Measurements from ENCODE around the gene PRR7. TPM values are rescaled to one million over a fixed set of nuclear protein-coding genes. Genes with fewer than 3 reads are reported as not detected.
A peak's percentile ranks its signal among the peaks of the same experiment; 100 is the strongest.

Gene PRR7
- total and polyA plus RNA-seq, 4 experiments from 2014 or later = 5.2 to 17.8 (median 10.7) TPM

DNA sequence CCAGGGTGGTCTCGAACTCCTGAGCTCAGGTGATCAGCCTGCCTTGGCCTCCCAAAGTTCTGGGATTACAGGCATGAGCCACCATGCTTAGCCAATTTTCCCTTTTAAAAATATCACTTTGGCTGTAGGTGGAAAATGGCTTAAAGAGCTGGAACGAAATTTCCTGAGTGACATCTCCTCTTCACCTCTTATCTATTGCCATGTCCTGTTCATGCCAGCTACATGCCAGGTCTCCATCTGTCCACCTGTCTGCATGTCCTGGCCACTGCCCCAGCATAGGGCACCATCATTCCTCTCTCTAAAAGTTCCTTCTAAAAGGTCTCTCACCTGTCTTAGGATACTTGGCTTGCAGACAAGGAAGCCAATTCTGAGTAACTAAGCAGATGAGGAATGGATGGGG lies 22.9 kb upstream of the PRR7 start:
- no peak for DNase-seq
- peaks cover 9 to 42% (median 23%) of the 10 kb centered on the region in 4 donors for H3K4me1 Mint-ChIP-seq
- POLR2A ChIA-PET (ENCODE audit: partially characterized antibody) = interaction anchor here (0.8 to 14.3 kb wide), 5 partner anchors 9 to 72 kb away, joined by 3 to 1171 read pairs (median 109); partner anchors contain the start of genes LMAN2 and PRR7
- Histone ChIP-seq H3K4me3 (ENCODE audit: low read length in 2 of 2) (no peak overlapping the region), H3K36me3 (ENCODE audit: insufficient read depth, low read length) (no peaks in the 10 kb centered on the region), H3K27ac (ENCODE audit: low read depth, low read length) (no peak overlapping the region), H3K27me3 (ENCODE audit: insufficient read depth, low read length) (no peaks in the 10 kb centered on the region), H3K9me3 (ENCODE audit: control insufficient read depth in 1 of 2, low read length in 2 of 2) (no peaks in the 10 kb centered on the region), H3K4me1 (ENCODE audit: insufficient read depth, low read length) (peaks cover 30% of the 10 kb centered on the region)
- H3K4me3 Mint-ChIP-seq = no peak overlapping the region
- H3K36me3 Mint-ChIP-seq = peaks cover 0 to 11% of the 10 kb centered on the region in 2 donors
- no peaks in the 10 kb centered on the region for H3K27me3 Mint-ChIP-seq
- intact Hi-C loops (cut with micrococcal nuclease) = no loop called here
- CTCF ChIA-PET (ENCODE audit: partially characterized antibody) = interaction anchor here (0.9 to 14.2 kb wide), 5 partner anchors 9 to 34 kb away, joined by 5 to 307 read pairs (median 9); partner anchors contain the start of genes F12 and PFN3
- H3K27ac Mint-ChIP-seq = peak overlapping the region in 2 of 7 donors; percentile 72 to 96
- H3K9me3 Mint-ChIP-seq = peaks cover 0 to 5% (median 0%) of the 10 kb centered on the region in 8 donors

DNA sequence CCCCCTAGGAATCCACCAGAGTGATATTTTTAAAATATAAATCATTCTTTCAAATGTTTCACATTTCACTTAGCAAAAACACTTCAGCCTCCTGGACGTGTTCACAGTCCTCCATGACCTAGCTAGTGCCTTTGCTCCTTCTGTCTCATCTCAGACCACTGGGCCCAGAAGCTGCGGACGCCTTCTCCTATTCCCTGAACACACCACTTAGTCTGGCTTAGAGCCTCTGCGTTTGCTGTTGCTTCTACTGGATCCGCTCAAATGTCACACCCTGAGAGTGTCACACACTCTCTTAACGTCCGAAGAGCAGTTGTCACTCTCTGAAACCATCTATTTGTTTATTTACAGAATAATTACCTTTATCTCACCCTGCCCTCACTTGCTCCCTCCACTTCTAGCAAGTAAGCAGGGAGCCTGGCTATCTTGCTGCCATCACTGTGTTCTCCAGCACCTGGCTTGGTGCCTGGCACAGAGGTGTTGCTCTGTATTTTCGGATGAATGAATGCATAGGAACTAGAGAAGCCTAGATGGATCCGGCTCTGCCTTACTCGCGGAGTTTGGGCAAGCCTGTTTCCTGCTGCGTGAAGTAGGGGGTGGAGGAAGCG lies 21.3 kb upstream of the PRR7 start:
- H3K4me1 ChIP-seq (ENCODE audit: insufficient read depth, low read length) = peaks cover 45% of the 10 kb centered on the region
- ChIA-PET POLR2A (ENCODE audit: partially characterized antibody) (interaction anchor here (1.3 to 14.3 kb wide), 15 partner anchors 8 to 73 kb away, joined by 3 to 1171 read pairs (median 7); partner anchors contain the start of genes F12, LMAN2, PDLIM7 and PRR7), CTCF (ENCODE audit: partially characterized antibody) (interaction anchor here (0.9 to 14.2 kb wide), 7 partner anchors 11 to 115 kb away, joined by 4 to 307 read pairs (median 55); partner anchors contain the start of genes F12, PFN3 and PRR7)
- intact Hi-C loops (cut with micrococcal nuclease) = no loop called here
- no peaks in the 10 kb centered on the region for H3K9me3 ChIP-seq (ENCODE audit: control insufficient read depth in 1 of 2, low read length in 2 of 2)
- DNase-seq = no peak
- Mint-ChIP-seq H3K27ac (peak overlapping the region; percentile 91 to 99 (median 99)), H3K9me3 (peaks cover 0 to 5% (median 0%) of the 10 kb centered on the region in 8 donors), H3K36me3 (peaks cover 9 to 24% of the 10 kb centered on the region in 2 donors), H3K27me3 (no peaks in the 10 kb centered on the region), H3K4me1 (peaks cover 24 to 58% (median 38%) of the 10 kb centered on the region in 4 donors), H3K4me3 (peak overlapping the region; percentile 89 to 96 (median 92))
- peaks cover 7% of the 10 kb centered on the region for H3K36me3 ChIP-seq (ENCODE audit: insufficient read depth, low read length)
- peak overlapping the region; percentile 21 to 53 for H3K4me3 ChIP-seq (ENCODE audit: low read length in 2 of 2)
- H3K27me3 ChIP-seq (ENCODE audit: insufficient read depth, low read length) = no peaks in the 10 kb centered on the region
- peak overlapping the region; percentile 65 for H3K27ac ChIP-seq (ENCODE audit: low read depth, low read length)

DNA sequence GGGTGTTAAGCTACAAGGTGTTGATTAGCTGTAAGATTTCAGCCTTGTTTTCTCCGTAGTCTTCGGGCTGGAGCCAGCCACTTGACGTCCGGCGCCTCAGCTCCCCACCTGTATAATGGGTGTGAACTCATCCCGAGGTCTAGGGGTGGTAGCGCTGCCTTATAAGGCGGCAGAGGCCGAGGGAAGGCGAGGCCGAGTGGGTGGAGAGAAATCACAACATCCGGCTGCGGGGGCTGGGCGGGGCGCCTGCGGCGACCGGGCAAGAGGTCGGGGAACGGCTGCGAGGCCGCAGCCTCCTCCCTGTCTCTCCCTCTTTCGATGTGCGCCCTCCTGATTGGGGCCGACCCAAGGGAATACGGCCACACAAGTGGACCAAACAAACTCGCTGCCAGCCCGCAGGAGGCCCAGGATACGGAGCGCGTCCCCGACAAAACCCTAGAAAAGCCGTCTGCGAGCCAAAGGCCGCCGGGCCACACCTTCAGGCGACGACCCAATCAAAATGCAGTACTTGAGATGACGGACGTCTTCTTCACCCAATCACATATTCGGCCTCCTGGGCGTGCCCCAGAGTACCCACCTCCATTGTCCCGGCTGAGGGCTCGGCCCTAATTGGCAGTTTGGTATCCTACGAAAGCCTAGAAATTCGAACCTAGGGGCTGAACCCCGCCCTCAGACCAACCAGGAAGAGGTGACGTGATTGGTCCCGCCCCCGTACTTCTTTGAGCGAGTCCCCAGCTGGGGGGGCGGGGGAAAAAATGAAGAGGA lies 20.6 kb upstream of the PRR7 start:
- Histone ChIP-seq H3K4me3 (ENCODE audit: low read length in 2 of 2) (peak overlapping the region; percentile 21 to 53), H3K9me3 (ENCODE audit: control insufficient read depth in 1 of 2, low read length in 2 of 2) (no peaks in the 10 kb centered on the region), H3K36me3 (ENCODE audit: insufficient read depth, low read length) (peaks cover 14% of the 10 kb centered on the region), H3K4me1 (ENCODE audit: insufficient read depth, low read length) (peaks cover 52% of the 10 kb centered on the region), H3K27ac (ENCODE audit: low read depth, low read length) (peak overlapping the region; percentile 65), H3K27me3 (ENCODE audit: insufficient read depth, low read length) (no peaks in the 10 kb centered on the region)
- Mint-ChIP-seq H3K4me1 (peaks cover 31 to 65% (median 44%) of the 10 kb centered on the region in 4 donors), H3K9me3 (peaks cover 0 to 5% (median 0%) of the 10 kb centered on the region in 8 donors), H3K4me3 (peak overlapping the region; percentile 89 to 96 (median 92)), H3K36me3 (peaks cover 16 to 30% of the 10 kb centered on the region in 2 donors), H3K27ac (peak overlapping the region; percentile 91 to 99 (median 99)), H3K27me3 (no peaks in the 10 kb centered on the region)
- DNase-seq = peak; percentile 99 to 100 (median 100)
- intact Hi-C loops (cut with micrococcal nuclease) = loop anchor here (1.0 kb wide), 7 partner anchors 8 to 71 kb away; partner anchors contain the start of genes PDLIM7, PRR7 and RGS14
- POLR2A ChIA-PET (ENCODE audit: partially characterized antibody) = interaction anchor here (0.5 to 14.3 kb wide), 22 partner anchors 7 to 888 kb away, joined by 3 to 1171 read pairs (median 6); partner anchors contain the start of genes F12, LMAN2, PDLIM7 and PRR7
- CTCF ChIA-PET (ENCODE audit: partially characterized antibody) = interaction anchor here (0.9 to 14.2 kb wide), 7 partner anchors 11 to 116 kb away, joined by 4 to 307 read pairs (median 55); partner anchors contain the start of genes F12, PFN3 and PRR7

DNA sequence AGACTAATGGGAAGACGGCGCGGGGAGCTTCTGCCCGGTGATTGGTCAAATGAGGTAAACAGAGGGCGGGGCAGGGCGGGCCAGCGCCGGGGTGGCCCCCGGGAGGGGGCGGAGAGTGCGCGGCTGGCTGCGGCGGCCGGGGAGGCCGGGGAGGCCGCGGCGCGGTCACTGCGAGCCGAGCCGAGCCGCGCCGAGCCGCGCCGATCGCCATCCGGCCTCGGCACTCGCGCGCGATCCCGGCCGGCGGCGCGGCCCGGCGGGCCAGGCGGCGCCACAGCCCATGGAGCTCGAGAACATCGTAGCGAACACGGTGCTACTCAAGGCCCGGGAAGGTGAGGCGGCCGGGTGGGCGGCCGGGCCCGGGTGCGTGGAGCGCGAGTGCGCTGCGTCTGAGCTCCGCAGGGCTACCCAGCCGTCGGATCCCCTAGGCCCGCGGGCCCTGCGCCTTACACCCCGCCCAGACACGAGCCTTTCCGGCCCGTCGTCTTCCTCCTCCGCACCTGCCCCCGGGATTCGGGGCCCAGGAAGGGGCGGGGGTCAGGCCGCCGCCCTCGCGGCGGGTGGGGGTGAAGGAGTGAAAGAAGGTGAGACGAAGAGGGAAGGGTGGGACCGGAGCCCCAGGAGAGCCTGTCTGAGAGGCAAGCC lies 19.9 kb upstream of the PRR7 start, which contains the start of gene GRK6:
GRK6 (plus strand) TSS at position 111 of the 645 bp plus-strand sequence; CDS start at position 281, 170 bp downstream.
- H3K4me1 ChIP-seq (ENCODE audit: insufficient read depth, low read length) = peaks cover 59% of the 10 kb centered on the region
- H3K27ac Mint-ChIP-seq = peak within 1 kb of the TSS; percentile 91 to 99 (median 99)
- H3K9me3 Mint-ChIP-seq = peaks cover 0 to 5% (median 0%) of the 10 kb centered on the region in 8 donors

DNA sequence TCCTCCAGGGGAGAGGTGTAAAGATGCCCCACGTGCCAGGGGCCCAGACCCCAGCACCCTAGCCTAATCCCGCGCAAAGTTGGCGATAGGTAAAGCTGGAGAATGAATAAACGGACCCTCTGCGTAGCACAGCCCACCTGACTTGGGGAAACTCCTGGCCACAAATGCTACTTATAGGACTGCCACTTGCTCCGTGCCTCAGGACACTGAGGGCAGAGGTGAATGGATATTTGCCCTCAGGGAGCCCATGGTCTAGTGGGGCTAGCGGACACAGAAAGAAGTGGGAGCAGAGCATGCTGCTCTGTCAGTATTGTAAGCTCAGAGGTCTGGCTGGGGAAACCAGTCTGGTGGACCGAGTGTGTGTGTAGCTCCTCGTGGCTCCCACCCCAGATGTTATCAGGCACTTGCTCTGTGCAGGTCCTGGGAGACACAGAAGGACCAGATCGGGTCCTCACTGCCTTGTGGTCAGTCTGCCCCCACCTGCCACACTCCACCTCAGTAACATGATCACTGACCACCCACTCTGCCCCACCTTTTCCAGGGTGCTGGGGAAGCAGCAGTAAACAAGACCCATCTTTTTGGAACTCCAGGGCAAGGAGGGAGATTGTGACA lies 19.3 kb upstream of the PRR7 start:
- ChIA-PET POLR2A (ENCODE audit: partially characterized antibody) (interaction anchor here (1.3 to 14.3 kb wide), 11 partner anchors 13 to 889 kb away, joined by 3 to 1171 read pairs (median 7); partner anchors contain the start of genes F12, PRELID1, PRR7 and RAB24), CTCF (ENCODE audit: partially characterized antibody) (interaction anchor here (1.1 to 14.2 kb wide), 5 partner anchors 18 to 37 kb away, joined by 3 to 307 read pairs (median 108); partner anchors contain the start of genes F12, PFN3 and PRR7)
- H3K9me3 ChIP-seq (ENCODE audit: control insufficient read depth in 1 of 2, low read length in 2 of 2) = no peaks in the 10 kb centered on the region
- Mint-ChIP-seq H3K4me1 (peaks cover 36 to 78% (median 54%) of the 10 kb centered on the region in 4 donors), H3K27me3 (no peaks in the 10 kb centered on the region), H3K9me3 (peaks cover 0 to 5% (median 0%) of the 10 kb centered on the region in 8 donors), H3K4me3 (peak overlapping the region; percentile 85 to 97 (median 95)), H3K36me3 (peaks cover 22 to 40% of the 10 kb centered on the region in 2 donors), H3K27ac (peak overlapping the region; percentile 91 to 99 (median 96))
- intact Hi-C loops (cut with micrococcal nuclease) = no loop called here
- H3K4me3 ChIP-seq (ENCODE audit: low read length in 2 of 2) = peak overlapping the region; percentile 74 to 87
- peaks cover 65% of the 10 kb centered on the region for H3K4me1 ChIP-seq (ENCODE audit: insufficient read depth, low read length)
- H3K36me3 ChIP-seq (ENCODE audit: insufficient read depth, low read length) = peaks cover 23% of the 10 kb centered on the region
- peak overlapping the region; percentile 87 for H3K27ac ChIP-seq (ENCODE audit: low read depth, low read length)
- DNase-seq = no peak
- H3K27me3 ChIP-seq (ENCODE audit: insufficient read depth, low read length) = no peaks in the 10 kb centered on the region

More for the DNA sequence above, 19.9 kb upstream of the PRR7 start, which contains the start of gene GRK6:
- CTCF ChIA-PET (ENCODE audit: partially characterized antibody) = interaction anchor here (1.7 to 14.2 kb wide), 5 partner anchors 10 to 37 kb away, joined by 6 to 307 read pairs (median 108); partner anchors contain the start of genes F12, PFN3 and PRR7
- Histone ChIP-seq H3K9me3 (ENCODE audit: control insufficient read depth in 1 of 2, low read length in 2 of 2) (no peaks in the 10 kb centered on the region), H3K27ac (ENCODE audit: low read depth, low read length) (peak within 1 kb of the TSS; percentile 87), H3K36me3 (ENCODE audit: insufficient read depth, low read length) (peaks cover 17% of the 10 kb centered on the region), H3K27me3 (ENCODE audit: insufficient read depth, low read length) (no peaks in the 10 kb centered on the region), H3K4me3 (ENCODE audit: low read length in 2 of 2) (peak within 1 kb of the TSS; percentile 74 to 87)
- peak; percentile 73 to 79 (median 77) for DNase-seq
- POLR2A ChIA-PET (ENCODE audit: partially characterized antibody) = interaction anchor here (0.5 to 14.3 kb wide), 22 partner anchors 6 to 889 kb away, joined by 3 to 1171 read pairs (median 6); partner anchors contain the start of genes F12, LMAN2, PDLIM7 and PRR7
- intact Hi-C loops (cut with micrococcal nuclease) = loop anchor here (1.0 kb wide), 7 partner anchors 8 to 71 kb away; partner anchors contain the start of genes PDLIM7, PRR7 and RGS14
- peaks cover 17 to 35% of the 10 kb centered on the region in 2 donors for H3K36me3 Mint-ChIP-seq
- no peaks in the 10 kb centered on the region for H3K27me3 Mint-ChIP-seq
- peak within 1 kb of the TSS; percentile 89 to 97 (median 96) for H3K4me3 Mint-ChIP-seq
- peaks cover 36 to 72% (median 50%) of the 10 kb centered on the region in 4 donors for H3K4me1 Mint-ChIP-seq

All from CD4-positive, alpha-beta memory T cell (primary cell).